ENCODE data around the gene PORCN. TPM values are rescaled to one million over a fixed set of nuclear protein-coding genes. Genes with fewer than 3 reads are reported as not detected.
"Not testable (repeated sequence)": the region's sequence is repeated elsewhere in the genome, so short reads cannot be mapped to it uniquely, and the experiment has no call there.

PORCN gene
- polyA plus RNA-seq, 3 donors from 2014 or later: 13.1 to 29.8 (median 18.1) TPM

GRCh38 chrX:48521353-48522243, 12.8 kb downstream of the PORCN start, which contains the start of gene EBP:
TSS of gene EBP (plus strand) at chrX:48521808. CDS start at chrX:48523772, 1,964 bp downstream.
- H3K4me1 Mint-ChIP-seq: peaks cover 23 to 26% of the 10 kb centered on the region in 2 donors
- DNase-seq: peak; percentile 91 to 94 (median 91)
- H3K27ac Mint-ChIP-seq: peak within 1 kb of the TSS; percentile 87 to 95 (median 94)
- peak within 1 kb of the TSS; percentile 86 to 93 (median 91) for H3K4me3 Mint-ChIP-seq
- peaks cover 0 to 3% (median 3%) of the 10 kb centered on the region in 3 donors for H3K27me3 Mint-ChIP-seq (ENCODE audit: low read depth in 3 of 3)
- no peaks in the 10 kb centered on the region for H3K9me3 Mint-ChIP-seq
- peaks cover 2 to 6% (median 3%) of the 10 kb centered on the region in 3 donors for H3K36me3 Mint-ChIP-seq

GRCh38 chrX:48522291-48522690, 13.5 kb downstream of the PORCN start:
- H3K36me3 Mint-ChIP-seq: peaks cover 5 to 8% (median 5%) of the 10 kb centered on the region in 3 donors
- peaks cover 26% of the 10 kb centered on the region in 2 donors for H3K4me1 Mint-ChIP-seq
- peak overlapping the region; percentile 86 to 93 (median 91) for H3K4me3 Mint-ChIP-seq
- peaks cover 0 to 3% (median 3%) of the 10 kb centered on the region in 3 donors for H3K27me3 Mint-ChIP-seq (ENCODE audit: low read depth in 3 of 3)
- H3K27ac Mint-ChIP-seq: peak overlapping the region; percentile 87 to 95 (median 94)
- H3K9me3 Mint-ChIP-seq: no peaks in the 10 kb centered on the region
- DNase-seq: no peak

- Mint-ChIP-seq H3K27me3 (ENCODE audit: low read depth in 3 of 3) (peaks cover 0 to 3% (median 3%) of the 10 kb centered on the region in 3 donors), H3K4me1 (peaks cover 26 to 28% of the 10 kb centered on the region in 2 donors), H3K27ac (peak overlapping the region in 5 of 6 donors; percentile 7 to 85 (median 55))
Measured at GRCh38 chrX:48523682-48524081, 14.9 kb downstream of the PORCN start.

GRCh38 chrX:48525853-48526252, 17.1 kb downstream of the PORCN start:
- H3K27me3 Mint-ChIP-seq (ENCODE audit: low read depth in 3 of 3); H3K27ac Mint-ChIP-seq; DNase-seq; H3K9me3 Mint-ChIP-seq; H3K4me3 Mint-ChIP-seq: not testable (repeated sequence)
- H3K4me1 Mint-ChIP-seq: peaks cover 19 to 24% of the 10 kb centered on the region in 2 donors
- H3K36me3 Mint-ChIP-seq: peaks cover 8 to 11% (median 8%) of the 10 kb centered on the region in 3 donors

More at GRCh38 chrX:48523682-48524081, 14.9 kb downstream of the PORCN start:
- H3K4me3 Mint-ChIP-seq: peak overlapping the region; percentile 46 to 71 (median 60)
- peaks cover 7 to 10% (median 8%) of the 10 kb centered on the region in 3 donors for H3K36me3 Mint-ChIP-seq
- H3K9me3 Mint-ChIP-seq: no peaks in the 10 kb centered on the region
- DNase-seq: no peak

- H3K9me3 Mint-ChIP-seq: no peaks in the 10 kb centered on the region
- H3K27ac Mint-ChIP-seq: peak overlapping the region; percentile 36 to 97 (median 61)
Measured at GRCh38 chrX:48530736-48531135, 21.9 kb downstream of the PORCN start.

GRCh38 chrX:48531358-48531959, 22.7 kb downstream of the PORCN start:
- DNase-seq: peak in 2 of 3 donors; percentile 40 to 53
- Mint-ChIP-seq H3K27ac (peak overlapping the region; percentile 90 to 98 (median 97)), H3K4me1 (peaks cover 25 to 27% of the 10 kb centered on the region in 2 donors), H3K9me3 (no peaks in the 10 kb centered on the region), H3K27me3 (ENCODE audit: low read depth in 3 of 3) (peaks cover 0 to 3% (median 0%) of the 10 kb centered on the region in 3 donors), H3K36me3 (peaks cover 7 to 10% (median 10%) of the 10 kb centered on the region in 3 donors), H3K4me3 (peak overlapping the region; percentile 23 to 89 (median 74))

More at GRCh38 chrX:48530736-48531135, 21.9 kb downstream of the PORCN start:
- no peak overlapping the region for H3K4me3 Mint-ChIP-seq
- peaks cover 0 to 3% (median 0%) of the 10 kb centered on the region in 3 donors for H3K27me3 Mint-ChIP-seq (ENCODE audit: low read depth in 3 of 3)
- peaks cover 24 to 30% of the 10 kb centered on the region in 2 donors for H3K4me1 Mint-ChIP-seq
- H3K36me3 Mint-ChIP-seq: peaks cover 8 to 11% (median 11%) of the 10 kb centered on the region in 3 donors
- DNase-seq: no peak

- Mint-ChIP-seq H3K9me3 (no peaks in the 10 kb centered on the region), H3K36me3 (peaks cover 3 to 6% (median 6%) of the 10 kb centered on the region in 3 donors), H3K27me3 (ENCODE audit: low read depth in 3 of 3) (peaks cover 0 to 3% (median 0%) of the 10 kb centered on the region in 3 donors), H3K4me3 (peak overlapping the region in 3 of 5 donors; percentile 13 to 89 (median 76)), H3K4me1 (peaks cover 23 to 24% of the 10 kb centered on the region in 2 donors), H3K27ac (peak overlapping the region; percentile 90 to 98 (median 97))
- DNase-seq: no peak
Measured at GRCh38 chrX:48532161-48532560, 23.4 kb downstream of the PORCN start.

- Mint-ChIP-seq H3K9me3 (no peaks in the 10 kb centered on the region), H3K36me3 (peaks cover 3 to 6% (median 6%) of the 10 kb centered on the region in 3 donors), H3K4me3 (no peak overlapping the region), H3K27me3 (ENCODE audit: low read depth in 3 of 3) (peaks cover 0 to 3% (median under 1%) of the 10 kb centered on the region in 3 donors), H3K27ac (peak overlapping the region in 5 of 6 donors; percentile 4 to 98 (median 97)), H3K4me1 (peaks cover 23 to 24% of the 10 kb centered on the region in 2 donors)
- DNase-seq: no peak
Measured at GRCh38 chrX:48533165-48533564, 24.4 kb downstream of the PORCN start.

- no peaks in the 10 kb centered on the region for H3K9me3 Mint-ChIP-seq
- peak overlapping the region; percentile 88 to 98 (median 94) for H3K27ac Mint-ChIP-seq
- no peak for DNase-seq
- H3K4me1 Mint-ChIP-seq: peaks cover 17 to 25% of the 10 kb centered on the region in 2 donors
- H3K27me3 Mint-ChIP-seq (ENCODE audit: low read depth in 3 of 3): peaks cover 4 to 8% (median 6%) of the 10 kb centered on the region in 3 donors
- peak overlapping the region; percentile 80 to 92 (median 90) for H3K4me3 Mint-ChIP-seq
- H3K36me3 Mint-ChIP-seq: peaks cover under 1% of the 10 kb centered on the region in 3 donors
Measured at GRCh38 chrX:48538641-48539344, 30.0 kb downstream of the PORCN start.

- peak; percentile 95 to 97 (median 96) for DNase-seq
- Mint-ChIP-seq H3K27me3 (ENCODE audit: low read depth in 3 of 3) (peaks cover 4 to 8% (median 6%) of the 10 kb centered on the region in 3 donors), H3K9me3 (no peaks in the 10 kb centered on the region), H3K27ac (peak within 1 kb of the TSS; percentile 88 to 98 (median 94)), H3K4me1 (peaks cover 17 to 25% of the 10 kb centered on the region in 2 donors), H3K4me3 (peak within 1 kb of the TSS; percentile 84 to 92 (median 90)), H3K36me3 (peaks cover 3 to 4% (median 3%) of the 10 kb centered on the region in 3 donors)
Measured at GRCh38 chrX:48539345-48540027, 30.7 kb downstream of the PORCN start, which contains the start of gene TBC1D25. TSS of gene TBC1D25 (plus strand) at chrX:48539714. CDS start at chrX:48539798, 84 bp downstream.

- peaks cover 17 to 25% of the 10 kb centered on the region in 2 donors for H3K4me1 Mint-ChIP-seq
- peaks cover 4 to 8% (median 6%) of the 10 kb centered on the region in 3 donors for H3K27me3 Mint-ChIP-seq (ENCODE audit: low read depth in 3 of 3)
- H3K27ac Mint-ChIP-seq: peak overlapping the region; percentile 88 to 98 (median 94)
- H3K9me3 Mint-ChIP-seq: no peaks in the 10 kb centered on the region
- DNase-seq: peak in 1 of 3 donors; percentile 59
- peaks cover 3 to 4% (median 3%) of the 10 kb centered on the region in 3 donors for H3K36me3 Mint-ChIP-seq
- H3K4me3 Mint-ChIP-seq: peak overlapping the region; percentile 84 to 92 (median 90)
Measured at GRCh38 chrX:48540028-48540375, 31.2 kb downstream of the PORCN start.

- H3K4me1 Mint-ChIP-seq: peaks cover 17 to 23% of the 10 kb centered on the region in 2 donors
- peaks cover 4 to 8% (median 6%) of the 10 kb centered on the region in 3 donors for H3K27me3 Mint-ChIP-seq (ENCODE audit: low read depth in 3 of 3)
- peaks cover 3 to 4% (median 3%) of the 10 kb centered on the region in 3 donors for H3K36me3 Mint-ChIP-seq
- H3K9me3 Mint-ChIP-seq: no peaks in the 10 kb centered on the region
- H3K27ac Mint-ChIP-seq: peak overlapping the region; percentile 88 to 98 (median 94)
- H3K4me3 Mint-ChIP-seq: peak overlapping the region; percentile 84 to 92 (median 90)
- no peak for DNase-seq
Measured at GRCh38 chrX:48540480-48540879, 31.7 kb downstream of the PORCN start.

Data from immature natural killer cell (primary cell).